GM12872 (cell line): ENCODE measurements around the gene ITGAV.

Experiments
- CTCF ChIP-seq: IDR thresholded peaks from 3 replicates; pipeline ENCODE4 v1.5.1; 2011; ENCODE audit warnings: low read depth, mild to moderate bottlenecking, low read length, moderate library complexity; ENCODE audit not compliant: insufficient read depth

Gene ITGAV

GRCh38 chr2:186617771-186618170 lies 27.9 kb downstream of the ITGAV start:
- no peak for TF ChIP-seq CTCF

- no peak for TF ChIP-seq CTCF
Observed at GRCh38 chr2:186618696-186619095, 28.8 kb downstream of the ITGAV start.

GRCh38 chr2:186623084-186623483 lies 33.2 kb downstream of the ITGAV start:
- no peak for TF ChIP-seq CTCF

DNA sequence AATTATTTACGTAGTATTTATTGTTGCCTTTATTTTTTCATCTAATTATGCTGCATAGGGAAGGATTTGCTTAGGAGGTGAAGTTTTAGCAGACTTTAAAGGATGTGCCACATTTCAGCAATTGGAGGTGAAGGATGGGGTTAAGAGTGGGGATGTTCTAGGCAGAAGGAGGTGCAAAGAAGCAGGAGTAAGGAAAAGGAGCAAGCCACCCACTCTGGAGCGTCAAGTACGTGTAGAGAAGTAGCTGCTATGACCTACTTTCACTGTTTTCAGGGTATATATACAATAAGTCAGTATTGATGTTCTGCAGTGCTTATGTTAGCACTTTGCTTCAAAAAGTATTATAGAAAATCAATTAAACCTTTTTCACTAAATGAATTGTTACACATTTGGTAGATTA lies 34.4 kb downstream of the ITGAV start:
- no peak for TF ChIP-seq CTCF

DNA sequence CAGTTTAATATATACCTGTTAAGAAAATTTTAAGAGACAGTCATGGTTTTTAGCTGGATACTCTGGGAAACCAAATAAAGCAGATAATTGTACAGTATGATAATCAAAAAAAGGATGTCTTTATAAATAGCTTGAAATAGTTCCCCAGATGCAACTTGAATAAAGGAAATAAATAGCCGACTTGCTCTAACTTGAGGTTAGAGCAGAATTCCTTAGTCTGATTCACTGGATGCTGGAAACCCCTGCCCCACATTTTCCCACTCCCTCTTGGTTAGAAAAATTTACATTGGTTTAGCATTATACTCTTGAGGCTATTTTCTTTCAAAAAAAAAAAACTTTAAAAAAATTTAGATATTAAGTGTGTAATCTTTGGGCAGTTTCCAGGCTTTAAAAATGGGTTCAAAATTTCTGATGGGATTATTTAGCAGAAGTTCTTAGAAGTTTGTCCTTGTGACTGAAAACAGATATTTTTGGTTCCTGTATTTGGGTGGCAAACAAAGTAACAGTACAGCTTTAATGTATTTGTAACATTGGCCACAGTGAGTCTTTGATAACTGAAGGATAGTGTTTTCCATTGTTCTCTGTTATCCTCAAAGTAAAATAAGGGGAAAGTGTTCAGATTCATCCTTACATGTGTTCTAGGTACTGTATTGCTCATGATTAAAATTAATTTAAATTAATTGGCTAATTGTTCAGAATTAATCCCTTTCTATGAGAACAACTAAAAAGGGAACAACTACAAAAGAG lies 39.6 kb downstream of the ITGAV start:
- no peak for TF ChIP-seq CTCF

GRCh38 chr2:186632417-186632816 lies 42.6 kb downstream of the ITGAV start:
- no peak for TF ChIP-seq CTCF

- TF ChIP-seq CTCF = no peak
Observed at GRCh38 chr2:186634701-186635100, 44.8 kb downstream of the ITGAV start.
